A549 treated with AZD9567 at 1 μM for 4 hours (cell line): ENCODE measurements around the gene CUL2. TPM values are rescaled to one million over a fixed set of nuclear protein-coding genes. Genes with fewer than 3 reads are reported as not detected.

ENCODE experiments used
- total RNA-seq: library from RNA; stranded (reverse); fragments of 200-300 nt; extraction: Qiagen RNA extraction; gene quantifications from 5 replicates; pipeline ENCODE4 v1.2.3, GENCODE V29; 2022; ENCODE audit not compliant: insufficient read depth

The CUL2 gene
- total RNA-seq = 20.5 to 25.6 TPM (median 23.4 TPM) in 5 replicates

GRCh38 chr10:35090162-35090954 is at the start of gene CUL2:
TSS of gene CUL2 (minus strand) at chr10:35090341. CDS start at chr10:35071317, 19,024 bp downstream.

GRCh38 chr10:35126530-35127288 is 36.6 kb upstream of the CUL2 start, which contains the start of gene CREM:
TSS of gene CREM (plus strand) at chr10:35126846. CDS start at chr10:35137836, 10,990 bp downstream.

Other genes with a start within 250 kb of the CUL2 start
- 31.6 to 37.6 TPM (median 34.5 TPM) in 5 replicates for gene CREM, start 36.5 kb upstream of the CUL2 start, total RNA-seq
- 45.0 to 48.8 TPM (median 47.9 TPM) in 5 replicates for gene CCNY, start 246.2 kb upstream of the CUL2 start, total RNA-seq